ENCODE measurements around the gene ALPL. TPM values are rescaled to one million over a fixed set of nuclear protein-coding genes. Genes with fewer than 3 reads are reported as not detected.

Gene ALPL
- total and polyA plus RNA-seq, 9 of the 15 experiments (the other 6 are each of a cell fraction or from before 2014, with no cell fraction given): 0.04 to 0.38 (median 0.18) TPM; not detected in 4

- TF ChIP-seq SFPQ (IDR thresholded peaks at IDR 0.05; ENCODE audit: low read depth, low read length) (no peak), POLR3G (IDR thresholded peaks at IDR 0.05; ENCODE audit: extremely low read depth, insufficient read length, insufficient replicate concordance) (no peak), HMBOX1 (IDR thresholded peaks at IDR 0.05) (no peak), USF2 (CRISPR knock-in tag; IDR thresholded peaks at IDR 0.05) (no peak), ZNF830 (CRISPR knock-in tag; IDR thresholded peaks at IDR 0.05) (no peak), YBX1 (IDR thresholded peaks at IDR 0.05) (no peak), GATA2 (CRISPR knock-in tag; IDR thresholded peaks at IDR 0.05) (peak; percentile 73), ERF (CRISPR knock-in tag; IDR thresholded peaks at IDR 0.05) (no peak), ZNF707 (CRISPR knock-in tag; conservative IDR thresholded peaks at IDR 0.05) (no peak), DACH1 (IDR thresholded peaks at IDR 0.05; ENCODE audit: partially characterized antibody) (no peak), THAP7 (CRISPR knock-in tag; IDR thresholded peaks at IDR 0.05) (no peak), ID3 (CRISPR knock-in tag; IDR thresholded peaks at IDR 0.05) (no peak), ID3 (tag; IDR thresholded peaks at IDR 0.05) (peak; percentile 84), TARDBP (IDR thresholded peaks at IDR 0.05) (no peak), CREB3L1 (IDR thresholded peaks at IDR 0.05; ENCODE audit: borderline replicate concordance, low read depth) (no peak), NFXL1 (CRISPR knock-in tag; IDR thresholded peaks at IDR 0.05) (no peak), TAF9B (IDR thresholded peaks at IDR 0.05; ENCODE audit: partially characterized antibody) (no peak), VEZF1 (CRISPR knock-in tag; IDR thresholded peaks at IDR 0.05) (peak; percentile 91), PTTG1 (tag; IDR thresholded peaks at IDR 0.05; ENCODE audit: low read depth) (no peak), HDGF (IDR thresholded peaks at IDR 0.05) (no peak)
Measured at GRCh38 chr1:21613072-21613867, 104.0 kb downstream of the ALPL start (continued).
